Measurements from ENCODE around the gene DLX3. TPM values are rescaled to one million over a fixed set of nuclear protein-coding genes. Genes with fewer than 3 reads are reported as not detected.

Gene DLX3
- total RNA-seq, 3 donors from 2014 or later, result 0.44 to 0.98 TPM; not detected in 1

- Histone ChIP-seq H3K4me1 (peaks cover 0 to 9% of the 10 kb centered on the region in 2 donors), H3K27ac (peak overlapping the region in 1 of 2 donors; percentile 13), H3K9me3 (no peaks in the 10 kb centered on the region), H3K36me3 (no peaks in the 10 kb centered on the region), H3K27me3 (peaks cover 0 to 6% of the 10 kb centered on the region in 2 donors), H3K4me3 (peak overlapping the region; percentile 36 to 75 (median 59))
- intact Hi-C loops (cut with DNase I; ENCODE audit: low total_unique reads), result loop anchor here (10.0 kb wide), 1 partner anchor 438 kb away; no protein-coding TSS in a partner anchor
- DNase-seq (ENCODE audit: low spot score in 2 of 2), result no peak
- TF ChIP-seq CTCF (IDR thresholded peaks at IDR 0.05) (no peak), POLR2A (IDR thresholded peaks at IDR 0.05) (no peak), POLR2AphosphoS5 (IDR thresholded peaks at IDR 0.05) (no peak)
Observed at GRCh38 chr17:49992933-49993422, 2.0 kb downstream of the DLX3 start.

GRCh38 chr17:49992191-49992932, 2.7 kb downstream of the DLX3 start:
- Histone ChIP-seq H3K27ac (no peak overlapping the region), H3K9me3 (no peaks in the 10 kb centered on the region), H3K4me1 (peaks cover 0 to 9% of the 10 kb centered on the region in 2 donors), H3K27me3 (peaks cover 0 to 9% of the 10 kb centered on the region in 2 donors), H3K4me3 (no peak overlapping the region), H3K36me3 (no peaks in the 10 kb centered on the region)
- DNase-seq (ENCODE audit: low spot score in 2 of 2), result no peak
- TF ChIP-seq CTCF (IDR thresholded peaks at IDR 0.05), result no peak
- no peak for TF ChIP-seq POLR2A (IDR thresholded peaks at IDR 0.05)
- TF ChIP-seq POLR2AphosphoS5 (IDR thresholded peaks at IDR 0.05), result no peak
- intact Hi-C loops (cut with DNase I; ENCODE audit: low total_unique reads), result loop anchor here (10.0 kb wide), 1 partner anchor 438 kb away; no protein-coding TSS in a partner anchor

- TF ChIP-seq POLR2A (IDR thresholded peaks at IDR 0.05) (no peak), POLR2AphosphoS5 (IDR thresholded peaks at IDR 0.05) (no peak), CTCF (IDR thresholded peaks at IDR 0.05) (no peak)
- Histone ChIP-seq H3K9me3 (no peaks in the 10 kb centered on the region), H3K4me3 (no peak overlapping the region), H3K36me3 (no peaks in the 10 kb centered on the region), H3K27me3 (peaks cover 0 to 19% of the 10 kb centered on the region in 2 donors), H3K27ac (no peak overlapping the region), H3K4me1 (peaks cover 0 to under 1% of the 10 kb centered on the region in 2 donors)
- intact Hi-C loops (cut with DNase I; ENCODE audit: low total_unique reads), result loop anchor here (10.0 kb wide), 1 partner anchor 437 kb away; no protein-coding TSS in a partner anchor
- DNase-seq (ENCODE audit: low spot score in 2 of 2), result no peak
Observed at GRCh38 chr17:49991409-49991808, 3.6 kb downstream of the DLX3 start.

- TF ChIP-seq POLR2AphosphoS5 (IDR thresholded peaks at IDR 0.05), result no peak
- TF ChIP-seq CTCF (IDR thresholded peaks at IDR 0.05), result no peak
- TF ChIP-seq POLR2A (IDR thresholded peaks at IDR 0.05), result no peak
- H3K4me1 ChIP-seq, result no peaks in the 10 kb centered on the region
- no peak overlapping the region for H3K27ac ChIP-seq
- intact Hi-C loops (cut with DNase I; ENCODE audit: low total_unique reads), result loop anchor here (10.0 kb wide), 1 partner anchor 436 kb away; no protein-coding TSS in a partner anchor
- no peaks in the 10 kb centered on the region for H3K36me3 ChIP-seq
- H3K4me3 ChIP-seq, result no peak overlapping the region
- H3K27me3 ChIP-seq, result peaks cover 0 to 20% of the 10 kb centered on the region in 2 donors
- no peak for DNase-seq (ENCODE audit: low spot score in 2 of 2)
- H3K9me3 ChIP-seq, result no peaks in the 10 kb centered on the region
Observed at GRCh38 chr17:49990921-49991320, 4.1 kb downstream of the DLX3 start.

- Histone ChIP-seq H3K4me1 (no peaks in the 10 kb centered on the region), H3K36me3 (no peaks in the 10 kb centered on the region), H3K9me3 (no peaks in the 10 kb centered on the region), H3K27ac (no peak overlapping the region), H3K27me3 (peaks cover 0 to 20% of the 10 kb centered on the region in 2 donors), H3K4me3 (no peak overlapping the region)
- TF ChIP-seq CTCF (IDR thresholded peaks at IDR 0.05) (no peak), POLR2AphosphoS5 (IDR thresholded peaks at IDR 0.05) (no peak), POLR2A (IDR thresholded peaks at IDR 0.05) (no peak)
- intact Hi-C loops (cut with DNase I; ENCODE audit: low total_unique reads), result loop anchor here (10.0 kb wide), 1 partner anchor 436 kb away; no protein-coding TSS in a partner anchor
- no peak for DNase-seq (ENCODE audit: low spot score in 2 of 2)
Observed at GRCh38 chr17:49990331-49990730, 4.7 kb downstream of the DLX3 start.

Data from breast epithelium (tissue), 4 donors.